NCI-H2107 (cell line): ENCODE data around the gene PUM1.
"Not testable (repeated sequence)": the region's sequence is repeated elsewhere in the genome, so short reads cannot be mapped to it uniquely, and the experiment has no call there.

Source experiments
- DNase-seq: peaks from one replicate; lab custom pipeline; 2025; lab: John Stamatoyannopoulos, UW

PUM1 gene, protein sequence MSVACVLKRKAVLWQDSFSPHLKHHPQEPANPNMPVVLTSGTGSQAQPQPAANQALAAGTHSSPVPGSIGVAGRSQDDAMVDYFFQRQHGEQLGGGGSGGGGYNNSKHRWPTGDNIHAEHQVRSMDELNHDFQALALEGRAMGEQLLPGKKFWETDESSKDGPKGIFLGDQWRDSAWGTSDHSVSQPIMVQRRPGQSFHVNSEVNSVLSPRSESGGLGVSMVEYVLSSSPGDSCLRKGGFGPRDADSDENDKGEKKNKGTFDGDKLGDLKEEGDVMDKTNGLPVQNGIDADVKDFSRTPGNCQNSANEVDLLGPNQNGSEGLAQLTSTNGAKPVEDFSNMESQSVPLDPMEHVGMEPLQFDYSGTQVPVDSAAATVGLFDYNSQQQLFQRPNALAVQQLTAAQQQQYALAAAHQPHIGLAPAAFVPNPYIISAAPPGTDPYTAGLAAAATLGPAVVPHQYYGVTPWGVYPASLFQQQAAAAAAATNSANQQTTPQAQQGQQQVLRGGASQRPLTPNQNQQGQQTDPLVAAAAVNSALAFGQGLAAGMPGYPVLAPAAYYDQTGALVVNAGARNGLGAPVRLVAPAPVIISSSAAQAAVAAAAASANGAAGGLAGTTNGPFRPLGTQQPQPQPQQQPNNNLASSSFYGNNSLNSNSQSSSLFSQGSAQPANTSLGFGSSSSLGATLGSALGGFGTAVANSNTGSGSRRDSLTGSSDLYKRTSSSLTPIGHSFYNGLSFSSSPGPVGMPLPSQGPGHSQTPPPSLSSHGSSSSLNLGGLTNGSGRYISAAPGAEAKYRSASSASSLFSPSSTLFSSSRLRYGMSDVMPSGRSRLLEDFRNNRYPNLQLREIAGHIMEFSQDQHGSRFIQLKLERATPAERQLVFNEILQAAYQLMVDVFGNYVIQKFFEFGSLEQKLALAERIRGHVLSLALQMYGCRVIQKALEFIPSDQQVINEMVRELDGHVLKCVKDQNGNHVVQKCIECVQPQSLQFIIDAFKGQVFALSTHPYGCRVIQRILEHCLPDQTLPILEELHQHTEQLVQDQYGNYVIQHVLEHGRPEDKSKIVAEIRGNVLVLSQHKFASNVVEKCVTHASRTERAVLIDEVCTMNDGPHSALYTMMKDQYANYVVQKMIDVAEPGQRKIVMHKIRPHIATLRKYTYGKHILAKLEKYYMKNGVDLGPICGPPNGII

DNA sequence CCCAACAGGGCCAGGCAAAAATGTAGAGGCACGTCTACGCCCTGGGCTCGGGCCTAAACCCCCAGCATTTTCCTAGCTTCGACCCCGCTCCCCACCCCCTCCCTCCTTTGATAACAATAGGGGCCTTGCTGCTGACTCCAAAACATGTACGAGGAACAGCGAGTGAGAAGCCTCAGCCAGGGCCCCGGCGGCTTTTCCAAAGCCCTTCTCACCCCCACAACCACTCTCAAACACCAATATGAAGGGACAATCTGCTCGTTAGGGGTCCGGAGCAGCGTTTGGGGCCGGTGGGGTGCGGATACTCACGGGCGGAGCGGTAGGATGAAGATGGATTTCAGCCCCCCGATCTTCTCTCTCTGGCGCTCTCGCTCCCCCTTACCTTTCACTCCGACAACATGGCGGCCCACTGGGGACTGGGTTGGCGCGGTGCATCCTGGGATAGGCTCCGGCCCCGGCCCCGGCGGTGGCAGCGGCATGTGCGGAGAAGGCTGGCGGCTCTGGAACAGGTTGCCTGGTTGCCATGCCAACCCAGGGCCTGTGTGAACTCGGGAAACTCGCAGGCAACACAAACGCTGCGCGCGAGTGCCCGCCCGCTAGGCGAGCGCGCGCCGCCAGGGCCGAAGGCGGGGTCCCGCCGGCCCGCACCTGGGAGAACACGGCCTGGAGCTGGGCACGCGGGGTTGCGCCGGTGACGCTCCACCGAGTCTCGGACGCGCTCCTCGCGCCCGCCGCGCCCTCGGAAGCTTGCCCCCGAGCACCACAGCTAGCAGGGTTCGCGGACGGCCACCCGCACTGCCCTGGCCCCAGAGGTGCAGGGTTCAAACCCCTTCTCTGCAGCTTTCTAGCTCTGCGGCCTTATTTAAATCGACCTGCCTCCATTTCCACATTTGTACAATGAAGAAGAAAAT, at the start of gene PUM1:
Gene PUM1, minus strand, starts transcription at position 408 of the 908 bp plus-strand sequence. CDS start 6,151 bp downstream, outside the sequence.
- peak; percentile 99 for DNase-seq

DNA sequence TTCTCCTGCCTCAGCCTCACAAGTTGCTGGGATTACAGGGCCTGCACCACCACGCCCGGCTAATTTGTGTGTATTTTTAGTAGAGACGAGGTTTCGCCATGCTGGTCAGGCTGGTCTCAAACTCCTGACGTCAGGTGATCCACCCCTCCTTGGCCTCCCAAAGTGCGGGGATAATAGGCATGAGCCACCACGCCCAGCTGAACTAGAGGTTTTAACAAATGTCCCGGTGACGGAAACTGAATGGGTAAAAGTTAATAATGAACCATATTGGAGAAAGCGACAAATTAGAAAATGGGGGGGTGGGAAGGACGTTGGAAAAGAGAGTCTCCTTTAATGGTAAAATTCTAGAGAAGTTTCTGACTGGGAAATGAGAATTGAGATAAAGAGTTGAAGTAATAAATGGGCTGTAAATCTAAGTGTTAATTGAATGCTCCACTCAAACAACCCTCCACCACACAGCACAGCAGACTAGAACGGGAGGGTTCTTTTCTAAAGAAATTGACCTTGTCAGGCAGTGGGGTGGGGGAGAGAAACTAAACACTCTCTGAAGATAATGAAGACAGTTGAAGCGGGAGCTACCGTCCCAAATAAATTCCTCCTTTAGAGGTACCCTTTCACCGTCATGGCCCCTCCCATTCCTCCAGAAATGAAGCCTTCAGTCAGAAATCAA, 46.9 kb upstream of the PUM1 start:
- no peak for DNase-seq

DNA sequence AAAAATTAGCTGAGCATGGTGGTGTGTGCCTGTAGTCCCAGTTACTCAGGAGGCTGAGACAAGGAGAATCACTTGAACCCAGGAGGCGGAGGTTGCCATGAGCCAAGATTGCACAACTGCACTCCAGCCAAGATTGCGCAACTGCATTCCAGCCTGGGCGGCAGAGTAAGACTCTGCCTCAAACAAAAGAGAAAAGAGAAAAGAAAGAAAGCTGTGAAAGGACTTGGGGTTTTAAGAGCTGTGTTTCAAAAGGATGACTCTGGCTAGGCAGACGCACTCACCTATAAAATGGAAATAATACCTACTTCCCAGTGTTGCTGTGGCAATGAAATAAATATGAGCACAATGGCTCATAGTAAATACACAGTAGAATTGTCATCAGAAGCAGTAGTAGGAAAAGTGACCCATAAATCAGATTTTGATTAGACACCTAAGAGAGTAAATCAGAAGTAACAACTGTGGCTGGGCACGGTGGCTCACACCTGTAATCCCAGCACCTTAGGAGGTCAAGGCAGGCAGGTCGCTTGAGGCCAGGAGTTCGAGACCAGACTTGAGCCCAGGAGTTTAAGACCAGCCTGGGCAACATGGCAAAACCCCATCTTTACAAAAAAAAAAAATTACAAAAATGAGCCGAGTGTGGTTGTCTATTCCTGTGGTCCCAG, 45.9 kb upstream of the PUM1 start:
- peak; percentile 42 for DNase-seq

DNA sequence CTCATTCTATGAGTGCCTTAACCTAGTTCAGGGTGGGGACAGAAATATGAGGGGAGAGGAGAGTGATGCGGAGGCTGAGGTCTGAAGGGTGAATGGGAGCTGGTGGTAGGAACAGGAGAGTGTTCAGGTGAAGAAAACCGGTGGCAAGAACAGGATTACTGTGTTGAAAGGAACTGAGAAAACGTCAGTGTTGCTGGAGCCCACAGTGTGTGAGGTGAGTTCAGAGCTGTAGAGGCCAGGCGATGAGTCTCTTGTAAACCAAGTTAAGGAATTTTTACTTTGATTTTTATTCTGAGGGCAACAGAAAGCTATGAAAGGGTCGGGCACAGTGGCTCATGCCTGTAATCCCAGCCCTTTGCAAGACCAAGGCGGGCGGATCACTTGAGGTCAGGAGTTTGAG, 45.3 kb upstream of the PUM1 start:
- DNase-seq: no peak

DNA sequence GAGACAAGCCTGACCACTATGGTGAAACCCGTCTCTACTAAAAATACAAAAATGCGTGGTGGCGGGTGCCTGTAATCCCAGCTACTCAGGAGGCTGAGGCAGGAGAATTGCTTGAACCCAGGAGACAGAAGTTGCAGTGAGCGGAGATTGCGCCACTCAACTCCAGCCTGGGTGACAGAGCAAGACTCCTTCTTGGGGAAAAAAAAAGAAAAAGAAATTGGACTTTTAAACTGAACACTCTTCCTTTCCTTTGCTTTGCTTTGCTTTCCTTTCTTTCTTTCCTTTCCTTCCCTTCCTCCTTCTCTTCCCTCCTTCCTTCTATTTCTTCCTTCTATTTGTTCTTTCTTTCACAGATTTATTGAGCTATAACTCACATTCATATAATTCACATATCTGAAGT, 43.3 kb upstream of the PUM1 start:
- no peak for DNase-seq

DNA sequence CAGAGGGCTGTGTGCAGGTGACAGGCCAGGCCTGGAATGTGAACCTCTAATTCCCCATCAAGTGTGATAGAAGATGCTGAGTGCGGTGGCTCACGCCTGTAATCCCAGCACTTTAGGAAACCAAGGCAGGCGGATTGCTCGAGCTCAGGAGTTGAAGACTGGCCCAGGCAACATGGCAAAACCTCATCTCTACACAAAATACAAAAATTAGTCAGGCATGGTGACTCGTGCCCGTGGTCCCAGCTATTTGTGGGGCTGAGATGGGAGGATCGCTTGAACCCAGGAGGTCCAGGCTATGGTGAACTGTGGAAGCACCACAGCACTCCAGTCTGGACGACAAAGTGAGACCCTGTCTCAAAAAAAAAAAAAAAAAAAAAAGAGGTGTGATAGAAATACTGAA, 40.1 kb upstream of the PUM1 start:
- no peak for DNase-seq

DNA sequence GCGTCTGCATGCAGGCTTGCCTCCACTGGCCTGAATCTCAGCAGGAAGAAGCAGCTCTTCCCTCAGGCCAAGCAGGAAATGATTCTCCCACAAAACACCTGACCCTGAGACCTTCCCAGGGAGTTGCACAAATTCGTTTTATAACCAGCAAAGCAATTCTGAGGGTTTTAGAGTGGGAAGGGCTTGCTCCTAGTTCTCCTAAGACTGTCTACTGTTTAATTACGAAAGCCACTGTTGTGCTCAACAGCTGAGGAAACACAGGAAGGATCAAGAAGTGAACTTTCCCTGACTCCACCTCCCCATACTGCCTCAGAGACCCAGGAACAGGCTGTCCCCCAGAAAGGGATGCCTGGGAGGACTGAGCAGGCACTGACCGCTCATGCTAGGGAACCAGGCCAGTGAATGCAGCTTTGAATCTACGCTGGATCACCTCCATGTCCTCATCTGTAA, 37.0 kb upstream of the PUM1 start:
- DNase-seq: no peak

DNA sequence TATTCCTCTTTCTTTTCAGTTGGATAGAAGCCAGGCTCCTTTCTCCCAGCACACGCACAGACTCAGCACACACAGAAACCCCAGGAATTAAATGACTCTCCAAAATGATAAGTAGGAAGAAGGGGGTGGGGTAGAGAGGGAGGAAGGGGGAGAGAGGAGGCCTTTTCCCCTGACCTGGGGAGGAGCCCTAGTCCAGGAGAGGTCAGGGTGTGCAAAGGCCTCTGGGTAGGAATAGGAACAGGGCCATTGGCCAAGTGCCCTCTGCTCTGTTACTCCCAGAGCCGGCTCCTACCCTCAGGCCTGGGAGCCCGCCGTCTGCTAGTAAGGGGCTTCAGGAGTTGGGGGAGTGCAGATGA, 35.6 kb upstream of the PUM1 start:
- peak; percentile 59 for DNase-seq

DNA sequence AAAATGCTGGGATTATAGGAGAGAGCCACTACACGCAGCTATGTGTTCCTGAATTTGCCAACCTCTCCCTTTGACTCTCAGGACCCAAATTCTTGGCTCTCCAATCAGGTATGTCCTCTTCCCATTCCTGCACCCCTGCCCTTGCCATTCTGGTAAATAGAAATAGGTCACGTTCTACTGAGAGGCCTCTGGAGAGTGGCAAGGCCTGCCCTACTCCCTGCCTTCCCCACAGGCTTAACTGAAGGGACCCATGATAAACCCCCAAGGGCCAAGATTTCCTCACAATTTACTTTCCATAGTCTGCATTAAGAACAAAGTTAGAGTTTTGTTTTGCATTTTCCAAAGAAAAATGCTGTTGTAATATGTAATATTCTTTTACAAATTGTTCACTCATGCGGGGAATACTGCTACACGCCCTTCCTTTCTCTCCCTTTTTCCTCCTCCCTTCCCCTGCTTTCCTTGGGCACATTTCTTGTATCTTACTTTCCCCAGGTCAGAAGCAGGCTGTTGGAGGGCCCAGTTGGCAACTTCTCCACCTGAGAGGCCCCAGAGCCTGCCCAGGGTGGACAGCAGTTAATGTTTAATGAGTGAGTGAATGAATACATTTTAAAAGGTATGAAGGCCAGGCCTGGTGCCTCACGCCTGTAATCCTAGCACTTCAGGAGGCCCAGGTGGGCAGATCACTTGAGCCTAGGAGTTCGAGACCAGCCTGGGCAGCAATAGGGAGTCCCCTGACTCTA, 33.9 kb upstream of the PUM1 start:
- no peak for DNase-seq

DNA sequence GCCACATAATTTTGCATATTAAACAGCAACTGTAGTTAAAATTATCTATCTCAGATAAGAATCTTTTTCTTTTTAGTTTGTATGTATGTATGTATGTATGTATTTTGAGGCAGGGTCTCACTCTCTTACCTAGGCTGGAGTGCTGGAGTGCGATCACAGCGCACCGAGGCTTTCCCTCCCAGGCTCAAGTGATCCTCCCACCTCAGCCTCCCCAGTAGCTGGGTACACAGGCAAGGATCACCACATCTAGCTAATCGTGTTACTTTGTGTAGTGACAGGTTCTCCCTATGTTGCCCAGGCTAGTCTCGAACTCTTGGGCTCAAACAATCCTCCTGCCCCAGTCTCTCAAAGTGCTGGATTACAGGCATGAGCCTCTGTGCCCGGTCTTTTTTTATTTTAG, 30.5 kb upstream of the PUM1 start:
- DNase-seq: no peak

DNA sequence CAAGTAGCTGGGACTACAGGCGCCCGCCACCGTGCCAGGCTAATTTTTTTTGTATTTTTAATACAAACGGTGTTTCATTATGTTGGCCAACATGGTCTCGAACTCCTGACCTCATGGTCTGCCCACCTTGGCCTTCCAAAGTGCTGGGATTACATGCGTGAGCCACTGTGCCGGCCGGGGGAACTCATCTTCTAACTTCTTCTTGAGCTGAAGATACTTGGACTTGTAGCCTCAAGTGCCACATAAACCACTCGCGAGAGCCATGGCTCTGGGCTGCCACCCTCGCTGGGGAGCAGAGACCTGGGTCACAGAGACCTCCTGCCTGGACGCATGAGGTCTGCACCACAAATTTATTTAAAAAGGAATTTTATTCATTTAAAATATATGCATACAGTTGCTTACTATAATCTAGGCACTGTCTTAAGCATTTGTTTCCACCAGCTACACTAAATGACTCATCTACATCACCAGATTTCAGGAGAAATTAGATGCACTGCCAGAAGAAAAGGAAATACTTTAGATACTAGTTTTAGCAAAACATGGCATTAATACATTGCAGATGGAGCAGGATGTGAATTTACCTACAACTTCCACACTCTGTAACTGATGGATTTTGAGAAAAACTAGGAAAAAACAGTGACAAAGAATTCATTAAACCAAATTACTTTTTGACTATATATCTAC, 29.9 kb upstream of the PUM1 start:
- DNase-seq: no peak

DNA sequence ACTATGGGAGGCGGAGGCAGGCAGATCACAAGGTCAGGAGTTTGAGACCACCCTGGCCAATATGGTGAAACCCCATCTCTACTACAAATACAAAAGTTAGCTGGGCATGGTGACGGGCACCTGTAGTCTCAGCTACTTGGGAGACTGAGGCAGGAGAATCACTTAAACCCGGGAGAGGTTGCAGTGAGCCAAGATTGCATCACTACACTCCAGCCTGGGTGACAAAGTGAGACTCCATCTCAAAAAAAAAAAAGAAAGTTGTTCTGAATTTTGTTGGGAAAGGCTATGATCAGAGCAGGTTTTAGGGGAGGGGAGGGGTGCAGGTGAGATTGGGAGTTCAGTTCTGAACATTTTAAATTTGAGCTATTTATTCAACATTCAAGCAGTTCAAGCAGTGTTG, 22.6 kb upstream of the PUM1 start:
- not testable (repeated sequence) for DNase-seq

DNA sequence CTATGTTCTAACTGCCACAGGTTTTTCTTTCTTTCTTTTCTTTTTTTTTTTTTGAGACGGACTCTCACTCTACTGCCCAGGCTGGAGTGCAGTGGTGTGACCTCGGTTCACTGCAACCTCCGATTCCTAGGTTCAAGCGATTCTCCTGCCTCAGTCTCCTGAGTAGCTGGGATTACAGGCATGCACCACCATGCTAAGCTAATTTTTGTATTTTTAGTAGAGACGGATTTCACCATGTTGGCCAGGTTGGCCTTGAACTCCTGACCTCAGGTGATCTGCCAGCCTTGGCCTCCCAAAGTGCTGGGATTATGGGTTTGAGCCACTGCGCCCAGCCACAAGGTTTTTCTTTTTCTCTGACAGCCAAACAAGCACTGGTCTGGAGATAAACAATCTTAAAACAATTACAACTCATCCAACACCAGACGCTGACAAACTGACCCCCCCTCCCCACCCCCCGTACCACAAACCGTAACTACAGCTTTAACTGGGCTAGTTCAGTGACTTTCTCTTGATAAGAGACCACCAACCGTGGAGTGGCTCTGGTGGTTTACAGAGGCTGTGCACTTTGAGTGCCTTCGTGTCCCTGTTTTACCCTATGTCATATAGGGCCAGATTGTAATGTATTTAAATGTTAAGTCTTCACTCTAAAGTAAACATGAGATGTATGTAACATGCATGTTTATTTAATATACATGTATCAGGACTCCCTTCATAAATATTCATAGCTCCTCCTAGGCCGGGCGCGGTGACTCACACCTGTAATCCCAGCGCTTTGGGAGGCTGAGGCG, 19.5 kb upstream of the PUM1 start:
- no peak for DNase-seq

DNA sequence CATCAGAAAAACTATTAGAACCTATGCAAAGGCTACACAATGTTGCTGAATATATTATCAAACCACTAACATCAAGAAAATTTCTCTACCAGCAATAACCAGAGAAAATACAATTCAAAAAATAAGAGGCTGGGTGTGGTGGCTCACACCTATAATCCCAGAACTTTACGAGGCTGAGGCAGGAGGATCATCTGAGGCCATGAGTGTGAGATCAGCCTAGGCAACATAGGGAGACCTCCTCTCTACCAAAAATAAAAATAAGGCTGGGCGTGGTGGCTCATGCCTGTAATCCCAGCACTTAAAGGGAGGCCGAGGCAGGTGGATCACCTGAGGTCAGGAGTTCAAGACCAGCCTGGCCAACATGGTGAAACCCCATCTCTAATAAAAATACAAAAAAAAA, 16.9 kb upstream of the PUM1 start:
- DNase-seq: no peak

DNA sequence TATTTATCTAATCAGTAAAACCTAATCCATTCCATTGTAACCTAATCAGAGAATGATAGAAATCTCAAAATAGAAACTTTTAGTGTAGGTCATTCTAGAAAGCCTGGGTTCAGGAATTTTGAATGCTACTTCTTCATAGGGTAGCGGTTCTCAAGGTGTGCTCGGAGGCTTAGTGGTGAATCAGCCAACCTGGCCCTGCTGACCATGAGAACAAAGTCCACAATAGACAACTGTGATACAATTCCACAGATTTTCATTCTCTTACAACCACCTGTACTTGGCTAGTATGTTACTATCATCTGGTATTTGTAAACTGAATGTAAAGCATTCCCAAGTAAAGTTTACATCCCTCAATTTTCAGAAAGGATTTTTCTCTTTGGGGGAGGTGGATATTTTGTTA, 7.5 kb upstream of the PUM1 start:
- DNase-seq: no peak

DNA sequence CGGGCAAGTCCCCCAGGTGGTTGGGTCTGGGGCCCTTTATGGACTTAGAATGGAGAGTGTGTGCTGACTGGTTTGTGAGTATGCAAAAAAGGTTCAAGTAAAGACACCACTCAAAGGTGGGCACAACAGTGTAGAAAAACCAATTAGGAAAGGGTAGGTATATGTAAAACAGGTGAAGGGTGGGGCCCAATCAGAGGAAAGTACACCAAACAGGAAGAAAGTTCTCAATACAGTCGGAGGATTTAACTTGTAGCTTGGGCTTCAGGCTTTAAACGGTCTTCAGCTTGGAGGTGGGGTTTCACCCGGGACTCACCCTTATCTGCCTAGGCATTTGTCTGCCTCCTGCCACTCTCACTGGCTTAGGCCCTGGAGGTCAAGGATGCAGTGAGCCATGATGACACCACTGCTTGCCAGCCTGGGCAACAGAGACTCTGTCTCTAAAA, 6.8 kb upstream of the PUM1 start:
- no peak for DNase-seq

DNA sequence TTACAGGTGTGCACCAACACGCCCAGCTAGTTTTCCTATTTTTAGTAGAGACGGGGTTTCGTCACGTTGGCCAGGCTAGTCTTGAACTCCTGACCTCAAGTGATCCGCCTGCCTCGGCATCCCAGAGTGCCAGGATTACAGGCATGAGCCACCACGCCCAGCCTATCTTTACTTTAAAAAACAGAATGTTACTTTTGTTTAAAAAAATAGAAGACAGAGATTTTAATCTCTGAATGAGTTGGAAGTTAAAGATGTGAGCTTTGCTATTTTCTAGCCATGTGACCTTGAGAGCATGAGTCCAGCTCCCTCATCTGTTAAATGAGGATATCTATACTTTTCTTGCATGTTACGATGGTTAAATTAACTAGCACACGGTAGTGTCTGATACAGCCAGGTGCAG, 3.9 kb upstream of the PUM1 start:
- no peak for DNase-seq

DNA sequence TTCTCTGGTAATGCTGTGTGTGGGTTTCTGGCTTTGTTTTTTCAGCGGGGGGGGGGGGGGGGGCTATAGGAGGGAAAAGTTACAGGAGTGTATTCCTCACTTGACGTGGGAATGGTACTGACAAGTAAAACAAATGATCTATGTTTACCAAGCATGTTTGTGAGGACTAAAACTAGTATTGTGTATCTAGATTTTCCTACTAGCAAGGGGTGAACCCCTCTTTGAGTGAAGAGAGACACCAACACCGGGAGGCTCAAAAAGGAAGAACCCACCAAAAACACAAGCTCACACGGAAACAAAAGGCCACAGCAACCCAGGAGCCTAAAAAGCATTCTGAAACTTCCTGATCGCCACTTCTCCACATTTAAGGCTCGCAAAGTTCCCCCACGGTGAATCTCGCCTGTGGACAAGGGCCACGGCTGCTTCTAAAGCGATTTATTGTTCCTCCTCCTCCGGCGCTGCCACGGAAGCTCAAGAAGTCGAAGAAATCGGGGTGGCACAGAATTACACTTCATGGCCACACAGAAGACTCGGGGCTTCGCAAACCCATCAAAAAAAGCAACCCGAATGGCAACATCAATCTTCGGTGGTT, 703 bp downstream of the PUM1 start:
- DNase-seq: no peak
